ENCODE results near the gene DNAJC13.

- TF ChIP-seq CTCF (IDR thresholded peaks at IDR 0.05) (no peak), POLR2A (IDR thresholded peaks at IDR 0.05) (no peak)
These were observed 5.2 kb downstream of the DNAJC13 start for GRCh38 chr3:132422531-132422930.
